B cell (primary cell): Measurements from ENCODE around the gene SMAGP. TPM values are rescaled to one million over a fixed set of nuclear protein-coding genes. Genes with fewer than 3 reads are reported as not detected.
"Not testable (repeated sequence)": the region's sequence is repeated elsewhere in the genome, so short reads cannot be mapped to it uniquely, and the experiment has no call there.

Experiments
- ATAC-seq: fragments of 200-7000 bp; cut with Tn5 transposase; one replicate; pipeline ENCODE4 v1.10.0; 2021; ENCODE audit warnings: low read depth, mild to moderate bottlenecking, moderate number of reproducible peaks, moderate library complexity
- CTCF ChIA-PET: fragments of 350-600 bp; sonication (Branson Sonifier 250); formaldehyde crosslinking; loops from one replicate; lab custom pipeline; 2021; ENCODE audit warnings: antibody characterized with exemption, inconsistent platforms; lab: Charles Lee
- POLR2A ChIA-PET: fragments of 350-600 bp; sonication (Branson Sonifier 250); formaldehyde crosslinking; loops from one replicate; lab custom pipeline; 2021; ENCODE audit warnings: antibody characterized with exemption; lab: Charles Lee
- DNase-seq: peaks from one replicate; pipeline ENCODE4 v3.0.0; 2013
- H2AFZ ChIP-seq: 2 replicates; pipeline ENCODE4 v1.6.1; 2012; ENCODE audit warnings: mild to moderate bottlenecking, low read depth, low read length; ENCODE audit not compliant: insufficient read depth, poor library complexity, severe bottlenecking
- H3K27ac ChIP-seq, 2 donors: 1 replicate in 1 of 2; 2 replicates in 1 of 2; pipeline ENCODE4 v1.5.1; 2012 to 2013; ENCODE audit warnings: low read length in 2 of 2, mild to moderate bottlenecking in 2 of 2, moderate library complexity in 1 of 2
- H3K27me3 ChIP-seq, 4 experiments: fragments of 200-600 bp in 1 of 4; sonication (generic) in 1 of 4; replicated peaks in 1 of 4; 1 replicate in 2 of 4; 2 replicates in 2 of 4; pipeline versions ENCODE4 v1.6.1 to v1.7.0; 2013 to 2016; ENCODE audit warnings: low read length in 3 of 4, mild to moderate bottlenecking in 2 of 4, mixed read lengths in 1 of 4, moderate library complexity in 1 of 4; ENCODE audit not compliant: insufficient read depth in 4 of 4, control insufficient read depth in 3 of 4; ENCODE audit errors: control extremely low read depth in 1 of 4
- H3K36me3 ChIP-seq, 2 experiments: replicated peaks in 1 of 2; 1 replicate in 1 of 2; 2 replicates in 1 of 2; pipeline versions ENCODE4 v1.6.1 to v1.7.1; 2013; ENCODE audit warnings: low read length in 1 of 2; ENCODE audit not compliant: insufficient read depth in 2 of 2, control insufficient read depth in 1 of 2; ENCODE audit errors: control extremely low read depth in 1 of 2, extremely low read depth in 1 of 2
- H3K4me1 ChIP-seq, 2 donors: fragments of 200-600 bp in 1 of 2; sonication (generic) in 1 of 2; 1 replicate in 1 of 2; 2 replicates in 1 of 2; pipeline versions ENCODE4 v1.5.1 to v1.6.1; 2013 to 2017; ENCODE audit warnings: low read length in 2 of 2; ENCODE audit not compliant: control insufficient read depth in 2 of 2, insufficient read depth in 2 of 2
- H3K4me2 ChIP-seq: replicated peaks from 2 replicates; pipeline ENCODE3; 2012; ENCODE audit warnings: mild to moderate bottlenecking, low read depth, low read length; ENCODE audit not compliant: poor library complexity, severe bottlenecking
- H3K4me3 ChIP-seq, 5 experiments: fragments of 200-600 bp in 1 of 5; sonication (generic) in 1 of 5; 1 replicate in 3 of 5; 2 replicates in 2 of 5; pipeline versions ENCODE4 v1.5.1 to v1.7.0; 2011 to 2016; ENCODE audit warnings: low read length in 4 of 5, mild to moderate bottlenecking in 4 of 5, low read depth in 2 of 5, control low read depth in 1 of 5, moderate library complexity in 1 of 5; ENCODE audit not compliant: insufficient read depth in 1 of 5; ENCODE audit errors: control extremely low read depth in 1 of 5, extremely low read depth in 1 of 5
- H3K79me2 ChIP-seq: fragments of 200-600 bp; sonication (generic); one replicate; pipeline ENCODE4 v1.6.0; 2016; ENCODE audit warnings: low read length; ENCODE audit not compliant: control insufficient read depth, insufficient read depth
- H3K9ac ChIP-seq: fragments of 200-600 bp; sonication (generic); 2 replicates; pipeline ENCODE4 v1.6.1; 2017; ENCODE audit warnings: mild to moderate bottlenecking, low read length, moderate library complexity
- H3K9me3 ChIP-seq, 3 donors: one replicate each; pipeline versions ENCODE4 v1.6.1 to v1.7.1; 2013; ENCODE audit warnings: low read length in 2 of 3; ENCODE audit not compliant: control insufficient read depth in 2 of 3, insufficient read depth in 1 of 3; ENCODE audit errors: control extremely low read depth in 1 of 3
- H4K20me1 ChIP-seq: 2 replicates; pipeline ENCODE4 v1.6.0; 2012; ENCODE audit warnings: mild to moderate bottlenecking, low read length; ENCODE audit not compliant: insufficient read depth, control insufficient read depth, poor library complexity, severe bottlenecking
- H3K27ac Mint-ChIP-seq: one replicate; pipeline ENCODE4 v1.8.0; 2021; ENCODE audit warnings: mixed read lengths
- H3K27me3 Mint-ChIP-seq: one replicate; pipeline ENCODE4 v1.8.0; 2021; ENCODE audit warnings: mixed read lengths
- H3K4me1 Mint-ChIP-seq: one replicate; pipeline ENCODE4 v1.8.0; 2021; ENCODE audit warnings: mixed read lengths
- H3K4me3 Mint-ChIP-seq: one replicate; pipeline ENCODE4 v1.8.0; 2021; ENCODE audit warnings: mixed read lengths
- H3K9me3 Mint-ChIP-seq: one replicate; pipeline ENCODE4 v1.8.0; 2022; ENCODE audit warnings: mixed read lengths; ENCODE audit not compliant: insufficient read depth
- EZH2 ChIP-seq: IDR thresholded peaks from 2 replicates; pipeline ENCODE4 v1.6.1; 2012; ENCODE audit warnings: borderline replicate concordance, low read depth, mild to moderate bottlenecking, moderate library complexity, low read length; ENCODE audit not compliant: insufficient read depth, poor library complexity, severe bottlenecking
- WGBS: methylation state at CpG from one replicate; pipeline ENCODE4 v1.1.5; 2013; ENCODE audit warnings: missing lambda C conversion rate; ENCODE audit not compliant: insufficient coverage; 5-methylcytosine and 5-hydroxymethylcytosine counted together
- intact Hi-C: fragments of 100-400 bp; cut with micrococcal nuclease; formaldehyde crosslinking; loops from one replicate; pipeline ENCODE4 v1.10.0; 2022
- polyA plus RNA-seq: library from polyadenylated mRNA; depleted of rRNA; stranded (reverse); fragments of >200 nt; gene quantifications from 2 replicates; pipeline ENCODE4 v1.2.3, GENCODE V29; 2012
- total RNA-seq, 2 donors: library from RNA; stranded (reverse); fragments of 120-200 nt in 1 of 2; gene quantifications; 1 replicate in 1 of 2; 2 replicates in 1 of 2; pipeline versions ENCODE4 v1.2.3 to v1.2.4, GENCODE V29; 2013 to 2022
- TF ChIP-seq, protein P1 (sequence below): fragments of 200-600 bp; IDR thresholded peaks from one replicate; pipeline ENCODE4 v1.8.0; 2022; ENCODE audit warnings: antibody characterized with exemption, mild to moderate bottlenecking

The SMAGP gene
- total and polyA plus RNA-seq, 2 donors (not counting 1 experiment from before 2014, with no cell fraction given), result 10.4 to 21.6 TPM

DNA sequence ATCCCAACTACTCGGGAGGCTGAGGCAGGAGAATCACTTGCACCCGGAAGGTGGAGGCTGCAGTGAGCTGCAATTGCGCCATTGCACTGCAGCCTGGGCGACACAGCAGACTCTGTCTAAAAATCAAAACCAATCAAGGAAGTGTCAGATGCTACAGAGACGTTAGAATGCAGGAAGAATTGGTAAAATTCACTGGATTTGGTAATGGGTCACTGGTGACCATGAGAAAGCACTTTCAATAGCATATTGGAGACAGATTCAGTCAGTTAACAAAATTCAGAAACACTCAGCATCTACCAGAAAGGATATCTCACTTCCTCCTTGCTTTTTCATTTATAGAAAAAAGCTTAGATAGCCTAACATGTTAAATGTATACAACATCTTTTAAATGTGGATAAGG, 36.3 kb upstream of the SMAGP start:
- no peak overlapping the region for H3K4me3 ChIP-seq
- peaks cover 3 to 54% of the 10 kb centered on the region in 2 experiments for H3K36me3 ChIP-seq
- no peaks in the 10 kb centered on the region for H3K27me3 Mint-ChIP-seq
- ATAC-seq (no peak), DNase-seq (no peak)
- H3K27ac ChIP-seq, result no peak overlapping the region
- H2AFZ ChIP-seq, result no peak overlapping the region
- H3K4me2 ChIP-seq, result no peak overlapping the region
- H4K20me1 ChIP-seq, result peaks cover 16% of the 10 kb centered on the region
- intact Hi-C loops, result no loop called here
- peaks cover 21% of the 10 kb centered on the region for H3K4me1 Mint-ChIP-seq
- no peaks in the 10 kb centered on the region for H3K27me3 ChIP-seq
- CTCF ChIA-PET, result interaction anchor here (0.7 to 7.0 kb wide), 3 partner anchors 35 to 226 kb away, joined by 3 to 87 read pairs (median 4); no protein-coding TSS in a partner anchor
- peaks cover 28% of the 10 kb centered on the region for H3K79me2 ChIP-seq
- peaks cover 2 to 4% of the 10 kb centered on the region in 2 donors for H3K4me1 ChIP-seq
- peak overlapping the region; percentile 20 for H3K27ac Mint-ChIP-seq
- H3K9me3 Mint-ChIP-seq, result no peaks in the 10 kb centered on the region
- POLR2A ChIA-PET, result interaction anchor here (0.7 to 1.1 kb wide), 2 partner anchors 12 to 18 kb away, joined by 3 read pairs; partner anchors contain the start of gene BIN2
- WGBS, result 100% methylated on average over 3 of the region's 5 CpGs
- TF ChIP-seq, protein P1, sequence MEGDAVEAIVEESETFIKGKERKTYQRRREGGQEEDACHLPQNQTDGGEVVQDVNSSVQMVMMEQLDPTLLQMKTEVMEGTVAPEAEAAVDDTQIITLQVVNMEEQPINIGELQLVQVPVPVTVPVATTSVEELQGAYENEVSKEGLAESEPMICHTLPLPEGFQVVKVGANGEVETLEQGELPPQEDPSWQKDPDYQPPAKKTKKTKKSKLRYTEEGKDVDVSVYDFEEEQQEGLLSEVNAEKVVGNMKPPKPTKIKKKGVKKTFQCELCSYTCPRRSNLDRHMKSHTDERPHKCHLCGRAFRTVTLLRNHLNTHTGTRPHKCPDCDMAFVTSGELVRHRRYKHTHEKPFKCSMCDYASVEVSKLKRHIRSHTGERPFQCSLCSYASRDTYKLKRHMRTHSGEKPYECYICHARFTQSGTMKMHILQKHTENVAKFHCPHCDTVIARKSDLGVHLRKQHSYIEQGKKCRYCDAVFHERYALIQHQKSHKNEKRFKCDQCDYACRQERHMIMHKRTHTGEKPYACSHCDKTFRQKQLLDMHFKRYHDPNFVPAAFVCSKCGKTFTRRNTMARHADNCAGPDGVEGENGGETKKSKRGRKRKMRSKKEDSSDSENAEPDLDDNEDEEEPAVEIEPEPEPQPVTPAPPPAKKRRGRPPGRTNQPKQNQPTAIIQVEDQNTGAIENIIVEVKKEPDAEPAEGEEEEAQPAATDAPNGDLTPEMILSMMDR, result no peak
- TF ChIP-seq EZH2, result no peak
- no peaks in the 10 kb centered on the region for H3K9me3 ChIP-seq
- H3K4me3 Mint-ChIP-seq, result no peak overlapping the region
- no peak overlapping the region for H3K9ac ChIP-seq

DNA sequence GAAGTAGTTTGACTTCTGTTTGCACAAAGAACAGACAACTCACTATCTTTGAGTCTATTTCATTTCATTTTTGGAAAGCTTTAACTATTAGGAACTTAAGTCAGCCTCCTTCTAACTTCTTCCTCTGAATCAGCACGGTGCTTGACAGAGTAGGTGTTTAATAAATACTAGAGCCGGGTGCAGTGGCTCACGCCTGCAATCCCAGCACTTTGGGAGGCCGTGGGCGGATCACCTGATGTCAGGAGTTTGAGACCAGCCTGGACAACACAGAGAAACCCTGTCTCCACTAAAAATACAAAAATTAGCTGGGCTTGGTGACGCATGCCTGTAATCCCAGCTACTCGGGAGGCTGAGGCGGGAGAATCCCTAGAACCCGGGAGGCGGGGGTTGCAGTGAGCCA, 30.6 kb upstream of the SMAGP start:
- H3K27ac ChIP-seq, H3K9me3 ChIP-seq, H3K27me3 Mint-ChIP-seq, H2AFZ ChIP-seq, H3K4me1 Mint-ChIP-seq, H3K27ac Mint-ChIP-seq, H3K27me3 ChIP-seq, intact Hi-C loops, H3K9me3 Mint-ChIP-seq, H3K4me3 Mint-ChIP-seq, ATAC-seq, DNase-seq, H3K4me3 ChIP-seq, POLR2A ChIA-PET, H3K9ac ChIP-seq, H3K4me1 ChIP-seq, H3K4me2 ChIP-seq: not testable (repeated sequence)
- Histone ChIP-seq H3K36me3 (peaks cover 0 to 73% of the 10 kb centered on the region in 2 experiments), H3K79me2 (peaks cover 12% of the 10 kb centered on the region), H4K20me1 (peaks cover 16% of the 10 kb centered on the region)
- 100% methylated on average over 1 of the region's 10 CpGs for WGBS
- CTCF ChIA-PET, result interaction anchor here (0.7 to 1.5 kb wide), 5 partner anchors 9 to 40 kb away, joined by 3 to 7 read pairs (median 3); no protein-coding TSS in a partner anchor
